T-cell (primary cell): Measurements from ENCODE around the gene PCDH8. TPM values are rescaled to one million over a fixed set of nuclear protein-coding genes. Genes with fewer than 3 reads are reported as not detected.

Experiments
- ATAC-seq, 4 experiments: fragments of 200-7000 bp in 3 of 4; fragments of 150-1000 bp in 1 of 4; cut with Tn5 transposase; replicated peaks in 1 of 4; 1 replicate in 3 of 4; 2 replicates in 1 of 4; pipeline ENCODE4 v1.10.0; 2021; ENCODE audit warnings: moderate library complexity in 3 of 4, mild to moderate bottlenecking in 2 of 4, moderate number of reproducible peaks in 1 of 4
- CTCF ChIA-PET, 2 donors: fragments of 300-600 bp; sonication (Branson Sonifier 250); formaldehyde crosslinking; loops; one replicate each; lab custom pipeline; 2022; ENCODE audit warnings: antibody characterized with exemption in 2 of 2; lab: Charles Lee
- POLR2A ChIA-PET, 2 donors: fragments of 300-600 bp; sonication (Branson Sonifier 250); formaldehyde crosslinking; loops; one replicate each; lab custom pipeline; 2022; ENCODE audit warnings: antibody characterized with exemption in 2 of 2; lab: Charles Lee
- DNase-seq, 35 experiments: peaks; one replicate each; pipeline versions ENCODE4 v3.0.0 to v3.0.0-alpha.2; 2013 to 2023
- H3K27ac ChIP-seq: one replicate; pipeline ENCODE4 v1.5.1; 2013; ENCODE audit warnings: low read length
- H3K27me3 ChIP-seq, 2 experiments: replicated peaks in 1 of 2; 1 replicate in 1 of 2; 2 replicates in 1 of 2; pipeline versions ENCODE4 v1.6.1 to v1.7.0; 2013; ENCODE audit warnings: low read length in 1 of 2, mixed read lengths in 1 of 2; ENCODE audit not compliant: control insufficient read depth in 2 of 2, insufficient read depth in 2 of 2; ENCODE audit errors: extremely low read depth in 1 of 2
- H3K36me3 ChIP-seq, 2 donors: 1 replicate in 1 of 2; 2 replicates in 1 of 2; pipeline versions ENCODE4 v1.6.1 to v1.7.0; 2013; ENCODE audit warnings: low read length in 1 of 2; ENCODE audit not compliant: control insufficient read depth in 2 of 2, insufficient read depth in 1 of 2; ENCODE audit errors: extremely low read depth in 1 of 2
- H3K4me1 ChIP-seq, 2 experiments: 1 replicate in 1 of 2; 2 replicates in 1 of 2; pipeline versions ENCODE4 v1.6.1 to v1.7.0; 2013; ENCODE audit warnings: low read length in 2 of 2, mixed read lengths in 1 of 2; ENCODE audit not compliant: insufficient read depth in 2 of 2, control insufficient read depth in 1 of 2; ENCODE audit errors: extremely low read depth in 1 of 2
- H3K4me3 ChIP-seq, 2 donors: 1 replicate in 1 of 2; 2 replicates in 1 of 2; pipeline versions ENCODE4 v1.5.1 to v1.7.0; 2013; ENCODE audit warnings: mild to moderate bottlenecking in 2 of 2, low read length in 1 of 2, moderate library complexity in 1 of 2; ENCODE audit not compliant: control insufficient read depth in 1 of 2; ENCODE audit errors: extremely low read depth in 1 of 2
- H3K9me3 ChIP-seq: 2 replicates; pipeline ENCODE4 v1.7.0; 2013
- H3K27ac Mint-ChIP-seq, 2 donors: one replicate each; pipeline ENCODE4 v1.8.0; 2020 to 2021; ENCODE audit warnings: mild to moderate bottlenecking in 2 of 2, mixed read lengths in 2 of 2
- H3K27me3 Mint-ChIP-seq, 2 donors: one replicate each; pipeline ENCODE4 v1.8.0; 2021 to 2022; ENCODE audit warnings: mixed read lengths in 2 of 2
- H3K36me3 Mint-ChIP-seq: one replicate; pipeline ENCODE4 v1.8.0; 2021; ENCODE audit warnings: mixed read lengths
- H3K4me1 Mint-ChIP-seq, 3 donors: one replicate each; pipeline ENCODE4 v1.8.0; 2020 to 2022; ENCODE audit warnings: mixed read lengths in 3 of 3, mild to moderate bottlenecking in 1 of 3
- H3K4me3 Mint-ChIP-seq, 3 donors: one replicate each; pipeline ENCODE4 v1.8.0; 2020 to 2022; ENCODE audit warnings: mild to moderate bottlenecking in 3 of 3, mixed read lengths in 3 of 3, moderate library complexity in 3 of 3
- H3K9me3 Mint-ChIP-seq, 3 donors: one replicate each; pipeline ENCODE4 v1.8.0; 2020 to 2022; ENCODE audit warnings: mixed read lengths in 3 of 3
- WGBS: methylation state at CpG from one replicate; pipeline ENCODE4 v1.1.5; 2013; ENCODE audit warnings: missing lambda C conversion rate; ENCODE audit not compliant: insufficient coverage; 5-methylcytosine and 5-hydroxymethylcytosine counted together
- total RNA-seq, 35 experiments: library from RNA in 6 of 35; stranded (reverse) in 6 of 35; fragments of 120-200 nt in 1 of 35; gene quantifications; one replicate each; pipeline versions ENCODE4 v1.2.1 to v1.2.4 and lab custom pipeline; 2013 to 2026

Gene PCDH8
- total RNA-seq, 5 donors from 2014 or later (not counting 1 experiment from before 2014, with no cell fraction given): not detected

- CTCF ChIA-PET: no interaction called here
- no peak for DNase-seq
- WGBS: no CpG with 5 or more reads among the region's 1 CpG
Measured at GRCh38 chr13:52798770-52799430, 49.5 kb downstream of the PCDH8 start.

GRCh38 chr13:52797176-52797575 is 51.3 kb downstream of the PCDH8 start:
- Mint-ChIP-seq H3K9me3 (no peaks in the 10 kb centered on the region), H3K4me3 (no peak overlapping the region), H3K36me3 (no peaks in the 10 kb centered on the region), H3K27ac (no peak overlapping the region), H3K27me3 (peaks cover 13 to 18% of the 10 kb centered on the region in 2 donors), H3K4me1 (no peaks in the 10 kb centered on the region)
- H3K36me3 ChIP-seq: no peaks in the 10 kb centered on the region
- ATAC-seq (no peak), DNase-seq (no peak)
- no peaks in the 10 kb centered on the region for H3K4me1 ChIP-seq
- no peaks in the 10 kb centered on the region for H3K9me3 ChIP-seq
- H3K4me3 ChIP-seq: no peak overlapping the region
- H3K27ac ChIP-seq: no peak overlapping the region
- WGBS: 100% methylated on average over 1 of the region's 2 CpGs
- peaks cover 0 to 3% of the 10 kb centered on the region in 2 experiments for H3K27me3 ChIP-seq
- POLR2A ChIA-PET: no interaction called here
- CTCF ChIA-PET: no interaction called here

More at GRCh38 chr13:52798770-52799430, 49.5 kb downstream of the PCDH8 start:
- H3K9me3 ChIP-seq: no peaks in the 10 kb centered on the region
- Mint-ChIP-seq H3K27ac (no peak overlapping the region), H3K36me3 (no peaks in the 10 kb centered on the region), H3K4me1 (no peaks in the 10 kb centered on the region), H3K4me3 (no peak overlapping the region), H3K27me3 (peaks cover 17 to 27% of the 10 kb centered on the region in 2 donors), H3K9me3 (no peaks in the 10 kb centered on the region)
- H3K36me3 ChIP-seq: no peaks in the 10 kb centered on the region
- ATAC-seq: no peak
- H3K4me1 ChIP-seq: no peaks in the 10 kb centered on the region
- peaks cover 0 to 15% of the 10 kb centered on the region in 2 experiments for H3K27me3 ChIP-seq
- no peak overlapping the region for H3K4me3 ChIP-seq
- POLR2A ChIA-PET: no interaction called here
- no peak overlapping the region for H3K27ac ChIP-seq

GRCh38 chr13:52794589-52794988 is 53.9 kb downstream of the PCDH8 start:
- ATAC-seq (no peak), DNase-seq (no peak)
- H3K27me3 Mint-ChIP-seq: peaks cover 18 to 22% of the 10 kb centered on the region in 2 donors
- Histone ChIP-seq H3K4me3 (no peak overlapping the region), H3K4me1 (no peaks in the 10 kb centered on the region), H3K27me3 (peaks cover 0 to 3% of the 10 kb centered on the region in 2 experiments), H3K9me3 (no peaks in the 10 kb centered on the region), H3K36me3 (no peaks in the 10 kb centered on the region), H3K27ac (no peak overlapping the region)
- no peaks in the 10 kb centered on the region for H3K4me1 Mint-ChIP-seq
- no peaks in the 10 kb centered on the region for H3K36me3 Mint-ChIP-seq
- no peak overlapping the region for H3K27ac Mint-ChIP-seq
- no peak overlapping the region for H3K4me3 Mint-ChIP-seq
- CTCF ChIA-PET: no interaction called here
- WGBS: 88% methylated on average over 3 of the region's 7 CpGs
- H3K9me3 Mint-ChIP-seq: no peaks in the 10 kb centered on the region
- POLR2A ChIA-PET: no interaction called here

- Mint-ChIP-seq H3K4me3 (no peak overlapping the region), H3K4me1 (no peaks in the 10 kb centered on the region), H3K27ac (no peak overlapping the region), H3K36me3 (no peaks in the 10 kb centered on the region), H3K9me3 (no peaks in the 10 kb centered on the region), H3K27me3 (peaks cover 19 to 21% of the 10 kb centered on the region in 2 donors)
- Histone ChIP-seq H3K4me3 (no peak overlapping the region), H3K27me3 (peaks cover 0 to 3% of the 10 kb centered on the region in 2 experiments), H3K36me3 (no peaks in the 10 kb centered on the region), H3K9me3 (no peaks in the 10 kb centered on the region), H3K4me1 (no peaks in the 10 kb centered on the region), H3K27ac (no peak overlapping the region)
- ChIA-PET POLR2A (no interaction called here), CTCF (no interaction called here)
- WGBS: 90% methylated on average over 4 of the region's 7 CpGs
- ATAC-seq (no peak), DNase-seq (no peak)
Measured at GRCh38 chr13:52793515-52794061, 54.9 kb downstream of the PCDH8 start.

Other genes starting within 250 kb of the PCDH8 start
- gene HNRNPA1L2, start 206.2 kb downstream of the PCDH8 start, total RNA-seq: 10 to 100 TPM; 14.0 to 17.1 (median 15.9) TPM
- gene SUGT1, start 195.8 kb downstream of the PCDH8 start, total RNA-seq: 10 to 100 TPM; 28.2 to 33.1 (median 28.6) TPM
- not detected for gene CNMD, start 108.8 kb downstream of the PCDH8 start, total RNA-seq
- gene OLFM4, start 180.2 kb upstream of the PCDH8 start, total RNA-seq: under 1 TPM in 3 of 5 donors, not detected in 2; 0.10 to 0.16 (median 0.15) TPM